A549 (cell line): Measurements from ENCODE around the gene TPO.

ENCODE experiments used
- CEBPB ChIP-seq, 2 experiments: fragments of >200 bp in 1 of 2; sonication (Bioruptor Twin) in 1 of 2; formaldehyde crosslinking in 1 of 2; IDR thresholded peaks; 2 replicates each; pipeline ENCODE4 v1.6.1; 2012 to 2016
- MAZ ChIP-seq: fragments of 150-350 bp; IDR thresholded peaks from 2 replicates; pipeline ENCODE4 v1.6.1; 2014; ENCODE audit warnings: antibody characterized with exemption, low read depth, low read length, borderline replicate concordance
- POLR2A ChIP-seq: IDR thresholded peaks from 2 replicates; pipeline ENCODE4 v1.6.1; 2012; ENCODE audit warnings: mild to moderate bottlenecking, low read length
- ZFP36 ChIP-seq: fragments of 450-650 bp; IDR thresholded peaks from 2 replicates; pipeline ENCODE4 v1.6.1; 2014; ENCODE audit warnings: borderline replicate concordance; ENCODE audit not compliant: partially characterized antibody
- TF ChIP-seq, protein P1 (sequence below): fragments of >200 bp; sonication (Bioruptor Twin); formaldehyde crosslinking; IDR thresholded peaks from 3 replicates; pipeline ENCODE4 v1.5.1; 2016

DNA sequence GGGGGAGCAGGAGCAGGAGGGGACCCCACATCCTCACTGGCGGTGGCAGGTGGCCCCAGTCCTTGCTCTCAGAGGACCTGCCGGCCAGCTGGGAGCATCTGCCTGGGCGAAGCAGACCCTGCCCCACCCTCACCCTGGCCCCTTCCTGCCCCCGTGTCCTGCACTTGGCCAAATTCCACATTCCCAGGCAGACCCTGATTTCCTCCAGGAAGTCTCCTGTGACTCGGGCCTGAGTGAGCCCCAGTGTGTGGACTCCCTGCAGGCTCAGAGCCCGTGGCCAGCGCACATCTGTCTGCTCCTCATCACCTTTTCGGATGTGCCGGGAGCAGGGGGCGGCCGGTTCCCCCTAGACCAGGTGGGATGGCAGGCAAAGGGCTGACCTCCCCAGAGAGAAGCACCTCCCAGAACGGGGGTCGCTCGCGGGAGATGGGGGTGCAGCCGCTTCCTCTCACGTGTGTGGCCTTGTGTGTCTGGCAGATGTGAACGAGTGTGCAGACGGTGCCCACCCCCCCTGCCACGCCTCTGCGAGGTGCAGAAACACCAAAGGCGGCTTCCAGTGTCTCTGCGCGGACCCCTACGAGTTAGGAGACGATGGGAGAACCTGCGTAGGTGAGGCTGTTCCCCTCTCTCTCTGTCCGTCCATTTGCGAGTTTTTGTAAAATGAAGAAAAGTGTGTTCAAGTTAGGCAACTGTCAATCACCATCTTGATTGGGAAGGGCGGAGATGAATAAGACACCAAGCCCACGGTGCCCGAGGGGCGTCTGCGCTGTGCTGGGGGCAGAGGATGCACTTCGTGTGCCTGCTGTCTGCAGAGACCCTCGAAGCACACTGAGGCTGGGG lies 90.4 kb downstream of the TPO start:
- TF ChIP-seq, protein P1, sequence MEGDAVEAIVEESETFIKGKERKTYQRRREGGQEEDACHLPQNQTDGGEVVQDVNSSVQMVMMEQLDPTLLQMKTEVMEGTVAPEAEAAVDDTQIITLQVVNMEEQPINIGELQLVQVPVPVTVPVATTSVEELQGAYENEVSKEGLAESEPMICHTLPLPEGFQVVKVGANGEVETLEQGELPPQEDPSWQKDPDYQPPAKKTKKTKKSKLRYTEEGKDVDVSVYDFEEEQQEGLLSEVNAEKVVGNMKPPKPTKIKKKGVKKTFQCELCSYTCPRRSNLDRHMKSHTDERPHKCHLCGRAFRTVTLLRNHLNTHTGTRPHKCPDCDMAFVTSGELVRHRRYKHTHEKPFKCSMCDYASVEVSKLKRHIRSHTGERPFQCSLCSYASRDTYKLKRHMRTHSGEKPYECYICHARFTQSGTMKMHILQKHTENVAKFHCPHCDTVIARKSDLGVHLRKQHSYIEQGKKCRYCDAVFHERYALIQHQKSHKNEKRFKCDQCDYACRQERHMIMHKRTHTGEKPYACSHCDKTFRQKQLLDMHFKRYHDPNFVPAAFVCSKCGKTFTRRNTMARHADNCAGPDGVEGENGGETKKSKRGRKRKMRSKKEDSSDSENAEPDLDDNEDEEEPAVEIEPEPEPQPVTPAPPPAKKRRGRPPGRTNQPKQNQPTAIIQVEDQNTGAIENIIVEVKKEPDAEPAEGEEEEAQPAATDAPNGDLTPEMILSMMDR: no peak
- no peak for TF ChIP-seq CEBPB (IDR thresholded peaks at IDR 0.05)
- no peak for TF ChIP-seq MAZ
- TF ChIP-seq POLR2A: no peak
- no peak for TF ChIP-seq ZFP36
